SHP77 (cell line): ENCODE measurements around the gene F8.
"Not testable (repeated sequence)": the region's sequence is repeated elsewhere in the genome, so short reads cannot be mapped to it uniquely, and the experiment has no call there.

ENCODE experiments used
- DNase-seq, 2 experiments: peaks; one replicate each; lab custom pipeline; 2025; lab: John Stamatoyannopoulos, UW

Gene F8

DNA sequence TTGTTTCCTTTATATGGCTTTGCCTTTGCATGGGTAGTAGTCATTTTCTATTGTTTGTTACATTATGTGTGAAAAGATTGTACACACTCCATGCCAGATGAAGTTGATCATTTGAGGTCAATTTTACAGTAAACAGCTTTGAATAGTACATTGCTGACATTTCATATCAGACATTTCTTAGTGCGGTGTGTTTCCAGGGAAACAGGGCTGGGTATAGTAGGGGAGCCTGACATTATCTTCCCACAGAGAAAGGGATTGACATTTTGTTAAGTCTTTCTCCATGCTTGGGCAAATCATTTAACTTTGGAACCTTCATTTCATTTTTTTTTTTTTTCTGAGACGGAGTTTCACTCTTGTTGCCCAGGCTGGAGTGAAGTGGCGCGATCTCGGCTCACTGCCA lies 9.1 kb upstream of the F8 start:
- DNase-seq = no peak

DNA sequence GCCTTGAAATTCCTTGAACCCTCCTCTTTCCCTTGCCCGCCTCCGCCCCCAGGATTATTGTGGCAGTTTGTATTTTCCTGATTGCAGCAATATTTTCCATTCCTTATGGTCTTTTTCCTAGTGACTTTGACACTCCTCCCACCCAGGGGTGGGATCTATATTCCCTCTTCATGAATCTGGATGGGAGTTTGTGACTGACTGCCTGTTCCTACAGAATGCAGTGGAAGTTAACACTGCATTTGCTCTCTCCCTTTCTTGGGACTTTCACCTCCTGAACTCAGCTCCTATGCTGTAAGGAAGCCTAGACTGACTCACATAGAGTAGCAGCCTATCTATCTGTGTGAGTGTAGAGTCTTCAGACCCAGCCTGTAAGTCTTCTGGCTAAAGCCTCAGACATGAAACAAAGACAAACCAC lies 6.4 kb upstream of the F8 start:
- no peak for DNase-seq

DNA sequence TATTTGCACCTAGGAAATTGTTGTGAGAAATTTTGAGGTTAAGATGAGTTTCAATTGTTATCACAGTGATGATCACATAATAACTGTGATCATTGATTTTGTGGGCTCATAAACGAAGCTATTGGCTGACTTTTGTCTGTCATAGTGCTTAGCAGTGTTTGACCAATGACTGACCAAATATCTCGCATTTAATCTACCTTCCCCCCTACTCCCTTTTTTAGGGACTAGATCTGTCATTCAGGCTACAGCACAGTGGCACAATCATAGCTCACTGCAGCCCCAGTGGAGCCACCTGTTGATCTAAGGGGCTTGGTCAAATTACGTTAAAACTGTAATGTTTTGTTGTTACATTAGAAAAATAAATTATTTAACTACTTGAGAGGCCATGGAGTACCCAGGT lies 5.6 kb upstream of the F8 start:
- DNase-seq = no peak

GRCh38 chrX:155027509-155028066 lies 5.1 kb upstream of the F8 start:
- peak in 1 of 2 experiments; percentile 1 for DNase-seq

GRCh38 chrX:155026727-155027508 lies 4.4 kb upstream of the F8 start, which contains the start of gene FUNDC2:
Gene FUNDC2, plus strand, starts transcription at chrX:155026844. Its CDS starts 95 bp downstream, at chrX:155026939.
- peak; percentile 79 to 82 for DNase-seq

DNA sequence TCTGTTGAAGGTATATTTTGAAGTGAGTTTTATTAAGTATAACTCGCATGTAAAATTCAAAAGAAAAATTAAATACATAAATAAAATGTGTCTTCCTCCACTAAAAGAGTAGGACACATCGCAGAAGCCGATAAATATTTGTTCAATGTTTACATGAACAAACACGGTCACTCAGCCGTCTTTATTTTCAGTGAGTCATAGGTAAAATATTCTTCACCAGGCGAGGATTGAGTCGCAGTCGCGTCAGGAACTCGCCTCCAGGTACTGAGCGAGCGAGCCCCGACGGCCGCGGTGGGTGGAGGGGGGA lies 3.9 kb upstream of the F8 start:
- DNase-seq = no peak

GRCh38 chrX:155023907-155024833 lies 1.6 kb upstream of the F8 start:
- DNase-seq = no peak

- no peak for DNase-seq
Measured at GRCh38 chrX:155020591-155020990, 1.9 kb downstream of the F8 start.

- DNase-seq = no peak
Measured at GRCh38 chrX:155009994-155010472, 12.5 kb downstream of the F8 start.

- not testable (repeated sequence) for DNase-seq
Measured at GRCh38 chrX:155008578-155008977, 13.9 kb downstream of the F8 start.

DNA sequence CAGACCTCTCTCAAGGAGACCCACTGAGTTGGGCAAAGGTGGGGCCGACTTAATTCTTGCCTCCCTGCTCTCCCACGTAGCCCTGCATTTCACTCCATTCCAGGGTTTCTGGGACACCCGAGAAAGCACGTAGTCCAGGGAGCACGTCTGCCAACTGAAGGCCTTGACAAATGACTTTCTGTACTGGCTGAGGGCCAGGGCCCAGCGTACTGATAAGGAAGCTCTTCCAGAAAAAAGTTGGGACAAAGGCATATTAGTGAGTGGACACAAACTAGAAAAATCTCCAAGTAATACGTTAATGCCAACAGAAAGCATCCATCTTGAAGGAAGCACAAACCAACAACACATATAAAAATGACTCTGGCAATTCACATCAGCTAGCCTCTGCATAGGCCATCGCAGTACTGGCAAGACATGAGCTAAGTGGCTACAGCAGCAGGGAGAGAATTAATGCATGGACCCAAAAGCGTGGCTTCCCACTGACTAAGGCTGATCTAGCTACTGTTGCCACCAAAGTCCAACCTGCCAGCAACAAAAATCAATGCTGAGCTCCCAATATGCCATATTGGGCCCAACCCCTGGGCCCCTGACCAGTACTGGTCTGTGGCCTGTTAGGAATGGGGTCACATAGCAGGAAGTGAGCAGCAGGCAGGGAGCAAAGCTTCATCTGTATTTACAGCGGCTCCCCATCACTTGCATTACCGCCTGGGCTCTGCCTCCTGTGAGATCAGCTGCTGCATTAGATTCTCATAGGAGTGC lies 15.4 kb downstream of the F8 start:
- not testable (repeated sequence) for DNase-seq

DNA sequence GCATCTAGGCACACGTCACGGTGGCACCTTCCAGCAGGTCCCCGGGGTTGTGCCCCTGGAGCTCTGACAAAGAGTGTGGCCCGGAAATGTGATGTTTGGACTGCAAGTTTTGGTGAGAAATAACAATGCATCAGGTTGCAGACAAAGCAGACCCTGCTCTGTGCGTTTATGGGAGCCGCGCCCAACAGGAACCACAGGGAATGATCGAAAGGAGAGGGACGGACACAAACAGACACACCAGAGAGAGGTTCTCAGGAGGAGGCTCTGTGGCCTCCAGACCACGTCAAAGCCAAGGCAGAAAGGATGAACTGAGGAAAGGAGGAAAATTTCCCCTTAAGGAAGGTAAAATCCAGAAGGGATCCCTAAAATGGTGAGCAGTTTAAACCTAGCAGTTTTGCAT lies 16.1 kb downstream of the F8 start:
- not testable (repeated sequence) for DNase-seq

GRCh38 chrX:155005190-155005589 lies 17.3 kb downstream of the F8 start:
- DNase-seq = no peak

DNA sequence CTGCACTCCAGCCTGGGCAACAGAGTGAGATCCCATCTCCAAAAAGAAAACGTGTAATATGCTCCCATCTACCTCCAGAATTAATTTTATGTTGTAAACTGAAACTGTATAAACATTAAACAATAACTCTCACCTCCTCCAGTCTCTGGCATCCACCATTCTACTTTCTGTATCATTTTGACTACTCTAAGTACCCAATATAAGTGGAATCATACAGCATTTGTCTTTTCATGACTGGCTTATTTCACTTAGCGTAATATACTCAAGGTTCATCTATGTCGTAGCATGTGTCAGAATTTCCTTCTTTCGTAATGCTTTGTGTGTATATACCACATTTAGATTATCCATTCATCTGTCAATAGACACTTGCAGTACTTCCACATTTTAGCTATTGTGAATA lies 20.6 kb downstream of the F8 start:
- DNase-seq = no peak

GRCh38 chrX:155000841-155001240 lies 21.7 kb downstream of the F8 start:
- no peak for DNase-seq

DNA sequence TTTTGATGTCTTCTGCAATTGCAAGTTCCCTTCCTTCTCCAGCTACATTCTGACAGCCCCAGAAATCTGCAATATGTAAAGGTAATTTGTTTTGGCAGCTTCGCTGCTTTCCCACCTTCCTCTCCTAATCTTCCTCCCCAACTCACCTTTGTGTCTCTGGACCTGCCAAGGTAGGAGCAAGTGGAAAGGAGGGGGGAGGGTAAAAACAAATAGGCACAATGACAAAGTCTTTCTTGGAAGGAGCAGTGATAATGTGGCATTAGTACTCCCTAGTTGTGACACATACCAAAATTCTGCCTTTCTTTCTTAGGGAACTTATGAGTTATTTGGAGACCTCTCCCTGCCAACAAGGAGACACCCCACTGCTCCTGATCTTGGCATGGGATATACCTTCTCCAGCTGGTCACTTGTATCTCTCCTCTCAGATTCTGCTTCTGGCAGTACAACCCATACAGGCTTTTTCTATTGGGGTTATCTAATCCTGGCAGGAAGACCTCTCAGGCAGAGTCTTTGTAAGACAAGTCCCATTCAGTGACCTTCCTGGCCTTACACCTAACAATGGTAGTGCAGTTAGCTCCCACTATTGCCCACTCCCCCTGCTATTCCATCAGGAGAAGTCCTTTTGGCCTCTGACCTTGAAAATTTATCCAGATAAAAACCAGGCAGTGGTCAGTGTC lies 24.2 kb downstream of the F8 start:
- DNase-seq = no peak

GRCh38 chrX:154991476-154991875 lies 31.0 kb downstream of the F8 start:
- DNase-seq = no peak

GRCh38 chrX:154991039-154991438 lies 31.5 kb downstream of the F8 start:
- DNase-seq = no peak

DNA sequence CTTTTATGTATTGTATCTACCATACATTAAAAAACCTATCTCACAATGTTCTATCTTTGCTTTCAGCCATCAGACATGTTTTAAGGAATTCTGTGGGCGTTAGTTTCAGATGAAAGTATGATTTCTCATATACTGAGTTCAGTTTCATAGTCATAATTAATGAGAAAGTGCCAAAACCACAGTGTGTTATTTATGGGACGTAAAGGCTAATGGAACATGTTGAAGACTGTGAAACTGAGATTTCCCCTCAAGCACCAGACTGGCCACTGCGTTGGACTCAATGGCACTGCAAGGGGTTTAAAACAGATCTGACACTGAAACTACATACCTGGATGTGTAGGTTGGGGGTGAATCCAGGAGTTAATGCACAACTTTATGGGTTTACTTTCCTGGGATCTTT lies 32.0 kb downstream of the F8 start:
- DNase-seq = no peak

GRCh38 chrX:154988719-154989118 lies 33.8 kb downstream of the F8 start:
- no peak for DNase-seq

DNA sequence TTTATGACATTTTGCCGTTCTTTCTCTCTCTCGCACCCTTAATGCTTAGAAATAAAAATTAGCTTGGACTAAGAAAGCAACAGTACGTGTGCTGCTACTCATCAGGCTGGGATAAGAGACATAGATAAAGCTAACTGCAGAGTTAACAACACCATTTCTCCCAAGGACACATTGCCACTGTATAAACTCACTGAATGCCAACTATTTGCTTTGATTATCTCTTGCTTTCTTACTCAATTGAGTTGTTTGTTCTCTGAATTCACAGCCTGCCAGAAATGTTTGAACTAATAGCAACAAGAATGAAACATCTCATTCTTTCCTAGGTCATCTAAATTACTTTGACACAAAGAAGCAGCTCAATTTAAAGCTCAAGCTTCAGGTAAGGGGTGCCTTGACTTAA lies 34.6 kb downstream of the F8 start:
- DNase-seq = no peak
